ENCODE measurements around the gene UBE2D4.
"Not testable (repeated sequence)": the region's sequence is repeated elsewhere in the genome, so short reads cannot be mapped to it uniquely, and the experiment has no call there.

GRCh38 chr7:43968172-43969040 lies 42.2 kb downstream of the UBE2D4 start:
- TF ChIP-seq, protein P1, sequence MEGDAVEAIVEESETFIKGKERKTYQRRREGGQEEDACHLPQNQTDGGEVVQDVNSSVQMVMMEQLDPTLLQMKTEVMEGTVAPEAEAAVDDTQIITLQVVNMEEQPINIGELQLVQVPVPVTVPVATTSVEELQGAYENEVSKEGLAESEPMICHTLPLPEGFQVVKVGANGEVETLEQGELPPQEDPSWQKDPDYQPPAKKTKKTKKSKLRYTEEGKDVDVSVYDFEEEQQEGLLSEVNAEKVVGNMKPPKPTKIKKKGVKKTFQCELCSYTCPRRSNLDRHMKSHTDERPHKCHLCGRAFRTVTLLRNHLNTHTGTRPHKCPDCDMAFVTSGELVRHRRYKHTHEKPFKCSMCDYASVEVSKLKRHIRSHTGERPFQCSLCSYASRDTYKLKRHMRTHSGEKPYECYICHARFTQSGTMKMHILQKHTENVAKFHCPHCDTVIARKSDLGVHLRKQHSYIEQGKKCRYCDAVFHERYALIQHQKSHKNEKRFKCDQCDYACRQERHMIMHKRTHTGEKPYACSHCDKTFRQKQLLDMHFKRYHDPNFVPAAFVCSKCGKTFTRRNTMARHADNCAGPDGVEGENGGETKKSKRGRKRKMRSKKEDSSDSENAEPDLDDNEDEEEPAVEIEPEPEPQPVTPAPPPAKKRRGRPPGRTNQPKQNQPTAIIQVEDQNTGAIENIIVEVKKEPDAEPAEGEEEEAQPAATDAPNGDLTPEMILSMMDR (conservative IDR thresholded peaks at IDR 0.05 in 1 of 2, IDR thresholded peaks at IDR 0.05 in 1 of 2; ENCODE audit: low read depth in 1 of 2, low read length in 2 of 2): not testable (repeated sequence)
- not testable (repeated sequence) for TF ChIP-seq EZH2 (IDR thresholded peaks at IDR 0.05; ENCODE audit: low read length, missing control alignments)
